Measurements from ENCODE around the gene CTNNA3. TPM values are rescaled to one million over a fixed set of nuclear protein-coding genes. Genes with fewer than 3 reads are reported as not detected.

The CTNNA3 gene
- total and polyA plus RNA-seq, 2 donors from 2014 or later, result 0.45 to 0.72 TPM

DNA sequence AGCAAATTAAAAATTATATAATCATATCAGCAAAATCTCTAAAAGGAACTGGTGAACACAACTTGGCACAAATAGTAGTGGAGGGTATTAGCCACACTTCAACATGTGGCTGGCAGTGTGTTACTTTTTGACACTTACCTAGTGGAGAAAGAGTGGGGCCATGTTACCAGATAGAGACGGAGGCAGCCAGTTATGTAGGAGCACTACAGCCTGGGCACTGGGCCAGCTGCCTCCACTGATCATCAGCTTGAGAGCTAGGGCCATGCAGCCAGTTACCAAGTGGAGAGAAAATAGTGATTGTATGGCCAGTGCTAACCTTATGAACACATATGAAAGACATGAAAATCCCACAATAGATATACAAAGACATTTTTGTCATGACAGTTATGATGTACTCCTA is 243.1 kb downstream of the CTNNA3 start:
- Histone ChIP-seq H3K4me3 (ENCODE audit: low read length in 3 of 3) (no peak overlapping the region), H3K9me3 (ENCODE audit: control insufficient read depth in 2 of 3, insufficient read depth in 1 of 3, low read length in 3 of 3) (peaks cover 0 to 3% (median 0%) of the 10 kb centered on the region in 3 donors), H3K27me3 (ENCODE audit: control insufficient read depth, insufficient read depth, low read length) (no peaks in the 10 kb centered on the region), H3K27ac (ENCODE audit: low read depth in 2 of 2, low read length in 2 of 2) (no peak overlapping the region), H3K36me3 (ENCODE audit: control insufficient read depth in 2 of 3, insufficient read depth in 3 of 3, low read length in 3 of 3) (no peaks in the 10 kb centered on the region), H3K4me1 (ENCODE audit: control insufficient read depth in 2 of 3, insufficient read depth in 2 of 3, low read depth in 1 of 3, low read length in 3 of 3) (no peaks in the 10 kb centered on the region), H3K9ac (ENCODE audit: low read length in 3 of 3) (no peak overlapping the region)
- TF ChIP-seq, protein P1, sequence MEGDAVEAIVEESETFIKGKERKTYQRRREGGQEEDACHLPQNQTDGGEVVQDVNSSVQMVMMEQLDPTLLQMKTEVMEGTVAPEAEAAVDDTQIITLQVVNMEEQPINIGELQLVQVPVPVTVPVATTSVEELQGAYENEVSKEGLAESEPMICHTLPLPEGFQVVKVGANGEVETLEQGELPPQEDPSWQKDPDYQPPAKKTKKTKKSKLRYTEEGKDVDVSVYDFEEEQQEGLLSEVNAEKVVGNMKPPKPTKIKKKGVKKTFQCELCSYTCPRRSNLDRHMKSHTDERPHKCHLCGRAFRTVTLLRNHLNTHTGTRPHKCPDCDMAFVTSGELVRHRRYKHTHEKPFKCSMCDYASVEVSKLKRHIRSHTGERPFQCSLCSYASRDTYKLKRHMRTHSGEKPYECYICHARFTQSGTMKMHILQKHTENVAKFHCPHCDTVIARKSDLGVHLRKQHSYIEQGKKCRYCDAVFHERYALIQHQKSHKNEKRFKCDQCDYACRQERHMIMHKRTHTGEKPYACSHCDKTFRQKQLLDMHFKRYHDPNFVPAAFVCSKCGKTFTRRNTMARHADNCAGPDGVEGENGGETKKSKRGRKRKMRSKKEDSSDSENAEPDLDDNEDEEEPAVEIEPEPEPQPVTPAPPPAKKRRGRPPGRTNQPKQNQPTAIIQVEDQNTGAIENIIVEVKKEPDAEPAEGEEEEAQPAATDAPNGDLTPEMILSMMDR (IDR thresholded peaks at IDR 0.05; ENCODE audit: borderline replicate concordance, extremely low read depth, insufficient read depth), result no peak
- intact Hi-C loops (cut with DNase I), result no loop called here
- FAIRE-seq (no peak), DNase-seq (no peak)

DNA sequence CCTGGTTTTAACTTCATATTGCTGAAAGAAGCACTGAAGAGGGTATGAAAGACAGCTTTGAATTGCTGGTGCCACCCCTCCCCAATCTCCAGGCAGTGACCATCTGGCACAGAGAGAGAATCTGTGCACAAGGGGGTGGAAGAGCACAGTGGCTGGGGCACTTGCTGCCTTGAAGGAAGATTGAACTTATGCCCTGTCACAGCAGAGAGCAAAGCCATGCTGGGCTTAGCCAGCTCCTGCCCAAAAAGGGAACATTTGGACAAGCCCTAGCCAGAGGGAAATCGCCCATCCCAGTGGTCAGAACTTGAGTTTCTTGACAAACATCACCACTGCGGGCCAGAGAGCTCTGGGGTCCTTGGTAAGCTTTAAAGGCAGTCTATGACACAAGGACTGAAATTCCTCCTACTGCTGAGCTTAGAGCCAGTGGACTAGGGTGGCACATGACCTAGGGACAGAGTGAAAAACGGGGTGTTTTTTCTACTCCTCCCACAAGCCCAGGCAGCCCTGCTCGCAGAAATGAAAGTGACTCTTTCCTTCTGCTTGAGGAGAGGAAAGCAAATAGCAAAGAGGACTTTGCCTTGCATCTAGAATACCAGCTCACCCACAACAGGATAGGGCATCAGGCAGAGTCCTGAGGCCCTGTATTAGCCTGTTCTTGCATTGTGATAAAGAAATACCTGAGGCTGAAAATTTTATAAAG is 257.2 kb downstream of the CTNNA3 start:
- TF ChIP-seq, protein P1 (IDR thresholded peaks at IDR 0.05; ENCODE audit: borderline replicate concordance, extremely low read depth, insufficient read depth), result no peak
- Histone ChIP-seq H3K9me3 (ENCODE audit: control insufficient read depth in 2 of 3, insufficient read depth in 1 of 3, low read length in 3 of 3) (peaks cover 0 to 4% (median 0%) of the 10 kb centered on the region in 3 donors), H3K4me1 (ENCODE audit: control insufficient read depth in 2 of 3, insufficient read depth in 2 of 3, low read depth in 1 of 3, low read length in 3 of 3) (no peaks in the 10 kb centered on the region), H3K9ac (ENCODE audit: low read length in 3 of 3) (no peak overlapping the region), H3K4me3 (ENCODE audit: low read length in 3 of 3) (no peak overlapping the region), H3K27ac (ENCODE audit: low read depth in 2 of 2, low read length in 2 of 2) (no peak overlapping the region), H3K36me3 (ENCODE audit: control insufficient read depth in 2 of 3, insufficient read depth in 3 of 3, low read length in 3 of 3) (no peaks in the 10 kb centered on the region), H3K27me3 (ENCODE audit: control insufficient read depth, insufficient read depth, low read length) (no peaks in the 10 kb centered on the region)
- no peak for FAIRE-seq
- intact Hi-C loops (cut with DNase I), result no loop called here
- DNase-seq, result no peak

DNA sequence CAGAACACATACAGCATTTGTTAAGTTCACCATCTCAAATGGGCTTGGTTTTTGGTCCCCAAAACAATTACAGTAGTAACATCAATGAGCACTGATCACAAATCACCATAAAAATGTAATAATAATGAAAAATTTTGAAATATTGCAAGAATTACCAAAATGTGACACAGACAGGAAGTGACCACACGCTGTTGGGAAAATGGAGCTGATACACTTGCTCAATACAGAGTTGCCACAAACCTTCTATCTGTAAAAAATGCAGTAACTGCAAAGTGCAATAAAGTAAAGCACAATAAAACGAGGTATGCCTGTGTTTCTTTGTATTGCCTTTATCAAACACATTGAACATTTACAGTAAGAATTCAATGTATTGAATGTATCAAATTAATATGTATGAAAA is 262.7 kb downstream of the CTNNA3 start:
- FAIRE-seq, result no peak
- TF ChIP-seq, protein P1 (IDR thresholded peaks at IDR 0.05; ENCODE audit: borderline replicate concordance, extremely low read depth, insufficient read depth), result no peak
- no peak for DNase-seq
- Histone ChIP-seq H3K9me3 (ENCODE audit: control insufficient read depth in 2 of 3, insufficient read depth in 1 of 3, low read length in 3 of 3) (no peaks in the 10 kb centered on the region), H3K4me3 (ENCODE audit: low read length in 3 of 3) (no peak overlapping the region), H3K9ac (ENCODE audit: low read length in 3 of 3) (no peak overlapping the region), H3K27me3 (ENCODE audit: control insufficient read depth, insufficient read depth, low read length) (no peaks in the 10 kb centered on the region), H3K27ac (ENCODE audit: low read depth in 2 of 2, low read length in 2 of 2) (no peak overlapping the region), H3K4me1 (ENCODE audit: control insufficient read depth in 2 of 3, insufficient read depth in 2 of 3, low read depth in 1 of 3, low read length in 3 of 3) (no peaks in the 10 kb centered on the region), H3K36me3 (ENCODE audit: control insufficient read depth in 2 of 3, insufficient read depth in 3 of 3, low read length in 3 of 3) (no peaks in the 10 kb centered on the region)
- intact Hi-C loops (cut with DNase I), result no loop called here

All from kidney (tissue), 14 donors.